GM19463 (cell line): ENCODE results near the gene DDX54.

ENCODE experiments used
- ATAC-seq: cut with Tn5 transposase; IDR thresholded peaks from one replicate; pipeline ENCODE4 v1.9.1; 2021; ENCODE audit warnings: mild to moderate bottlenecking, moderate library complexity; ENCODE audit not compliant: unreplicated experiment

DDX54 gene

GRCh38 chr12:113191227-113191626 lies 5.9 kb upstream of the DDX54 start:
- no peak for ATAC-seq

GRCh38 chr12:113190761-113191160 lies 5.5 kb upstream of the DDX54 start:
- no peak for ATAC-seq

- no peak for ATAC-seq
These were observed 4.1 kb upstream of the DDX54 start for GRCh38 chr12:113189361-113189760.

- no peak for ATAC-seq
These were observed 1.5 kb upstream of the DDX54 start for GRCh38 chr12:113186666-113187325.

- no peak for ATAC-seq
These were observed 721 bp upstream of the DDX54 start for GRCh38 chr12:113186033-113186365.

- ATAC-seq, result peak; percentile 74
These were observed 438 bp downstream of the DDX54 start for GRCh38 chr12:113184900-113185179.

GRCh38 chr12:113184098-113184899 lies 979 bp downstream of the DDX54 start:
- peak; percentile 49 for ATAC-seq

GRCh38 chr12:113183030-113183589 lies 2.2 kb downstream of the DDX54 start:
- no peak for ATAC-seq

GRCh38 chr12:113181975-113182374 lies 3.3 kb downstream of the DDX54 start:
- ATAC-seq, result no peak

GRCh38 chr12:113180333-113180732 lies 4.9 kb downstream of the DDX54 start:
- ATAC-seq, result no peak

GRCh38 chr12:113179023-113179422 lies 6.3 kb downstream of the DDX54 start:
- ATAC-seq, result no peak

- no peak for ATAC-seq
These were observed 10.6 kb downstream of the DDX54 start for GRCh38 chr12:113174461-113175384.

GRCh38 chr12:113173081-113173698 lies 12.1 kb downstream of the DDX54 start:
- ATAC-seq, result peak; percentile 84

GRCh38 chr12:113172185-113172584 lies 13.1 kb downstream of the DDX54 start:
- ATAC-seq, result no peak

- ATAC-seq, result no peak
These were observed 13.7 kb downstream of the DDX54 start for GRCh38 chr12:113171543-113171942.

- no peak for ATAC-seq
These were observed 14.4 kb downstream of the DDX54 start for GRCh38 chr12:113170926-113171325.

GRCh38 chr12:113170457-113170856 lies 14.8 kb downstream of the DDX54 start:
- ATAC-seq, result no peak

GRCh38 chr12:113169697-113170096 lies 15.6 kb downstream of the DDX54 start:
- no peak for ATAC-seq

GRCh38 chr12:113167868-113168267 lies 17.4 kb downstream of the DDX54 start:
- ATAC-seq, result no peak

GRCh38 chr12:113165521-113166450 lies 19.5 kb downstream of the DDX54 start:
- no peak for ATAC-seq
